Ovary (tissue), 9 donors: ENCODE results near the gene OR52L1. TPM values are rescaled to one million over a fixed set of nuclear protein-coding genes. Genes with fewer than 3 reads are reported as not detected.

Source experiments
- DNase-seq, 5 donors: peaks; one replicate each; pipeline ENCODE4 v3.0.0-alpha.2; 2019 to 2020
- H3K27ac ChIP-seq, 2 donors: fragments of 200-600 bp; one replicate each; pipeline versions ENCODE4 v1.5.1 to v1.8.0; 2019 to 2022
- H3K27me3 ChIP-seq: fragments of 200-600 bp; one replicate; pipeline ENCODE4 v1.8.0; 2022
- H3K36me3 ChIP-seq: fragments of 200-600 bp; sonication (generic); one replicate; pipeline ENCODE4 v1.5.1; 2019
- H3K4me1 ChIP-seq: one replicate; pipeline ENCODE4 v1.8.1; 2013; ENCODE audit warnings: mild to moderate bottlenecking, moderate library complexity; ENCODE audit not compliant: insufficient read depth
- H3K4me3 ChIP-seq: fragments of 200-600 bp; sonication (generic); one replicate; pipeline ENCODE4 v1.5.1; 2017
- H3K9me3 ChIP-seq, 2 donors: fragments of 200-600 bp in 1 of 2; sonication (generic) in 1 of 2; one replicate each; pipeline versions ENCODE4 v1.5.1 to v1.8.1; 2013 to 2019; ENCODE audit warnings: mild to moderate bottlenecking in 1 of 2, moderate library complexity in 1 of 2
- CTCF ChIP-seq, 3 donors: fragments of 450-650 bp in 2 of 3; fragments of 200-600 bp in 1 of 3; IDR thresholded peaks; one replicate each; pipeline versions ENCODE4 v1.5.1 to v1.8.0; 2016 to 2022; ENCODE audit warnings: antibody characterized with exemption in 3 of 3, mild to moderate bottlenecking in 1 of 3
- EP300 ChIP-seq: sonication (generic); formaldehyde crosslinking; IDR thresholded peaks from one replicate; pipeline ENCODE4 v1.6.1; 2017; ENCODE audit warnings: antibody characterized with exemption
- POLR2A ChIP-seq: fragments of 450-650 bp; IDR thresholded peaks from one replicate; pipeline ENCODE4 v1.6.1; 2017; ENCODE audit warnings: antibody characterized with exemption, mild to moderate bottlenecking, moderate library complexity
- WGBS, 3 donors: extraction: QIAGEN DNeasy Blood & Tissue Kit in 1 of 3; methylation state at CpG; one replicate each; pipeline versions ENCODE4 v1.1.5 to v1.1.7; 2013 to 2017; 5-methylcytosine and 5-hydroxymethylcytosine counted together
- intact Hi-C, 4 donors: fragments of 100-400 bp; cut with DNase I; formaldehyde crosslinking; loops; one replicate each; pipeline versions ENCODE4 v1.11.0 to v1.15.1; 2022 to 2023
- polyA plus RNA-seq, 2 donors: library from polyadenylated mRNA; stranded (reverse); fragments of 200-250 nt in 1 of 2; fragments of 350-450 nt in 1 of 2; fragmentation: Illumina TruSeq in 1 of 2; extraction: RNeasy Lipid Tissue Mini Kit (QIAGEN cat#74804) in 1 of 2; gene quantifications; one replicate each; pipeline ENCODE4 v1.2.3, GENCODE V29; 2013 to 2014
- small RNA-seq: library from RNA; depleted of rRNA; stranded (forward); fragments of <200 nt; gene quantifications from one replicate; pipeline ENCODE3, GENCODE V24; 2016
- total RNA-seq, 7 donors: library from RNA; depleted of rRNA in 2 of 7; stranded (reverse); fragments of >200 nt in 2 of 7; fragmentation: NEBNext Ultra II Directional in 3 of 7; extraction: Animal tissue kit (Norgen Biotek cat#: 25700) in 3 of 7; gene quantifications; one replicate each; pipeline versions ENCODE4 v1.1.0 to v1.2.4, GENCODE V29; 2016 to 2023
- donor health status: DM: no; HTN: no; CAD: no; lungs with moderate emphysema.
- donor health status: DM: no; HTN: no; CAD: no.
- donor health status: Bipolar disorder and iron deficiency.
- donor health status: DM: yes; HTN: yes; CAD: no.
- donor health status: DM: no; HTN: no; CAD: no.
- donor health status: DM: yes; HTN: yes; CAD: no.

OR52L1 gene
- total and polyA plus RNA-seq, 9 donors, result not detected

GRCh38 chr11:5940748-5941147 is 46.0 kb downstream of the OR52L1 start:
- Histone ChIP-seq H3K9me3 (no peaks in the 10 kb centered on the region), H3K4me1 (no peaks in the 10 kb centered on the region), H3K27me3 (no peaks in the 10 kb centered on the region), H3K27ac (no peak overlapping the region), H3K36me3 (no peaks in the 10 kb centered on the region), H3K4me3 (no peak overlapping the region)
- TF ChIP-seq EP300 (no peak), POLR2A (no peak), CTCF (IDR thresholded peaks at IDR 0.05) (no peak)
- no peak for DNase-seq
- 88 to 95% (median 93%) methylated on average over 2 of the region's 2 CpGs for WGBS, 3 donors
- intact Hi-C loops, result no loop called here

GRCh38 chr11:5938603-5938965 is 48.2 kb downstream of the OR52L1 start:
- no peak for DNase-seq
- TF ChIP-seq CTCF (IDR thresholded peaks at IDR 0.05) (no peak), POLR2A (no peak)
- H3K4me1 ChIP-seq, result no peaks in the 10 kb centered on the region
- no peaks in the 10 kb centered on the region for H3K36me3 ChIP-seq
- WGBS, 3 donors, result 71 to 87% (median 86%) methylated on average over 21 of the region's 21 CpGs
- intact Hi-C loops, result no loop called here
- no peak overlapping the region for H3K27ac ChIP-seq
- no peak overlapping the region for H3K4me3 ChIP-seq
- H3K9me3 ChIP-seq, result no peaks in the 10 kb centered on the region
- H3K27me3 ChIP-seq, result no peaks in the 10 kb centered on the region

DNA sequence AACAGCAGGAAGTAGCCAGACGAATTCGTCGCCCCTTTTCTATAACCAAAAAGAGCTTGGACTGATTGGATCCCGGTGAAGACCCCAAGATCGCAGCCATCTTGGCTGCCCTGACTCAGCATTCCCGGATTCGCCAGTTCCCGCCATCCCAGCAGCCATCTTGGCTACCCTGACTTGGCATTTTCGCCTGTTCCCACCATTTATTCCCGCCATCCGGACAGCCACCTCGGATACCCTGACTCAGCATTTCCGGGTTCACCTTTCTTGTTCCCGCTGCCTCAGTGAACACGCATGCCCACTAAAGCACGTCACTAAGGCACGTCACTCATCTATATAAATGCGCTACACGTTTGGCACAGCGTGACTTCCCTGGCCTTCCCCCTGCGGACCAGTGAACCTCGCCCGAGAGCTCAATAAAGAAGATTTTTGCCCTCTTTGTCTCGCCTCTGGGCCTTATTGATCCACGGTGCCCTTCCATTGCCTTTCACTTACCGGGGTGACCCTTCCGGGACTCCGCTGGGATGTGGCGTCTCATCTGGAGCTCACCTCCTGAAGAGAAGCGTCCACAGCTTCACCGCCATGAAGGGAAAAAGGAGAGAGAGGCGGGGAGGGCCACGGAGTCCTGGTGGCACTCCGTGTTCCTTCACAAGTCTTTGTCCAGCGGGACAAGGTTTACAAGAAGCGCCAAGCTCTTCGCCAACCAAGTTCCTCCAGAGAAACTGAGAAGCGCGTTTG is 48.8 kb downstream of the OR52L1 start:
- H3K36me3 ChIP-seq, result no peaks in the 10 kb centered on the region
- no peaks in the 10 kb centered on the region for H3K9me3 ChIP-seq
- intact Hi-C loops, result no loop called here
- H3K4me1 ChIP-seq, result no peaks in the 10 kb centered on the region
- WGBS, 3 donors, result 86 to 92% (median 86%) methylated on average over 39 of the region's 39 CpGs
- H3K27me3 ChIP-seq, result no peaks in the 10 kb centered on the region
- no peak overlapping the region for H3K4me3 ChIP-seq
- H3K27ac ChIP-seq, result no peak overlapping the region
- no peak for DNase-seq
- TF ChIP-seq CTCF (IDR thresholded peaks at IDR 0.05) (no peak), EP300 (no peak), POLR2A (no peak)

Small RNA genes lying within 50 kb of the gene (small RNA-seq; reads per million reads assigned to genes)
- gene RNA5SP329, result not detected

Other genes starting within 250 kb of the OR52L1 start
- gene OR52N4, start 232.7 kb downstream of the OR52L1 start, total RNA-seq, result under 1 TPM in 4 of 7 donors, not detected in 3; 0.28 to 0.84 (median 0.64) TPM
- gene OR52N4, start 232.7 kb downstream of the OR52L1 start, polyA plus RNA-seq, result under 1 TPM; 0.39 to 0.50 TPM
- gene OR52N5, start 203.6 kb downstream of the OR52L1 start, total RNA-seq, result under 1 TPM in 1 of 7 donors, not detected in 6; 0.11 TPM
- gene OR52N5, start 203.6 kb downstream of the OR52L1 start, polyA plus RNA-seq, result not detected
- gene OR52N1, start 195.7 kb downstream of the OR52L1 start, total RNA-seq, result under 1 TPM in 1 of 7 donors, not detected in 6; 0.23 TPM
- gene OR52N1, start 195.7 kb downstream of the OR52L1 start, polyA plus RNA-seq, result not detected
- not detected for gene OR52N2, start 178.1 kb downstream of the OR52L1 start, total RNA-seq
- gene OR52N2, start 178.1 kb downstream of the OR52L1 start, polyA plus RNA-seq, result not detected
- gene OR52E6, start 145.1 kb downstream of the OR52L1 start, total RNA-seq, result not detected
- not detected for gene OR52E6, start 145.1 kb downstream of the OR52L1 start, polyA plus RNA-seq
- not detected for gene OR52E8, start 129.3 kb downstream of the OR52L1 start, total RNA-seq
- gene OR52E8, start 129.3 kb downstream of the OR52L1 start, polyA plus RNA-seq, result not detected
- not detected for gene OR52E4, start 106.4 kb downstream of the OR52L1 start, total RNA-seq
- not detected for gene OR52E4, start 106.4 kb downstream of the OR52L1 start, polyA plus RNA-seq
- gene OR52E5, start 93.8 kb downstream of the OR52L1 start, total RNA-seq, result not detected
- gene OR52E5, start 93.8 kb downstream of the OR52L1 start, polyA plus RNA-seq, result not detected
- not detected for gene OR56A3, start 44.7 kb downstream of the OR52L1 start, total RNA-seq
- gene OR56A3, start 44.7 kb downstream of the OR52L1 start, polyA plus RNA-seq, result not detected
- not detected for gene OR56A5, start 18.5 kb downstream of the OR52L1 start, total RNA-seq
- gene OR56A5, start 18.5 kb downstream of the OR52L1 start, polyA plus RNA-seq, result not detected
- under 1 TPM in 2 of 7 donors, not detected in 5; 0.07 to 0.10 TPM for gene OR56A4, start 20.0 kb upstream of the OR52L1 start, total RNA-seq
- not detected for gene OR56A4, start 20.0 kb upstream of the OR52L1 start, polyA plus RNA-seq
- gene OR56A1, start 43.8 kb upstream of the OR52L1 start, total RNA-seq, result under 1 TPM in 1 of 7 donors, not detected in 6; 0.02 TPM
- gene OR56A1, start 43.8 kb upstream of the OR52L1 start, polyA plus RNA-seq, result not detected
- gene OR56B4, start 120.7 kb upstream of the OR52L1 start, total RNA-seq, result not detected
- not detected for gene OR56B4, start 120.7 kb upstream of the OR52L1 start, polyA plus RNA-seq
- gene OR52B2, start 183.3 kb upstream of the OR52L1 start, total RNA-seq, result not detected
- gene OR52B2, start 183.3 kb upstream of the OR52L1 start, polyA plus RNA-seq, result not detected
- gene OR52W1, start 212.2 kb upstream of the OR52L1 start, total RNA-seq, result not detected
- gene OR52W1, start 212.2 kb upstream of the OR52L1 start, polyA plus RNA-seq, result not detected
- not detected for gene C11orf42, start 218.6 kb upstream of the OR52L1 start, total RNA-seq
- not detected for gene C11orf42, start 218.6 kb upstream of the OR52L1 start, polyA plus RNA-seq
- gene FHIP1B, start 247.7 kb upstream of the OR52L1 start, total RNA-seq, result 10 to 100 TPM; 26.9 to 59.1 (median 35.7) TPM
- 10 to 100 TPM; 15.9 to 43.8 TPM for gene FHIP1B, start 247.7 kb upstream of the OR52L1 start, polyA plus RNA-seq